Testis (tissue), 2 donors: ENCODE results near the gene HDHD3.

ENCODE experiments used
- CTCF ChIP-seq, 3 experiments: fragments of 450-650 bp in 2 of 3; fragments of 200-600 bp in 1 of 3; sonication (generic) in 1 of 3; IDR thresholded peaks; one replicate each; pipeline ENCODE4 v1.5.1; 2016 to 2019; ENCODE audit warnings: antibody characterized with exemption in 3 of 3, mild to moderate bottlenecking in 2 of 3, moderate library complexity in 1 of 3
- POLR2A ChIP-seq: fragments of 450-650 bp; IDR thresholded peaks from one replicate; pipeline ENCODE4 v1.6.1; 2017; ENCODE audit warnings: antibody characterized with exemption, mild to moderate bottlenecking, moderate library complexity

DNA sequence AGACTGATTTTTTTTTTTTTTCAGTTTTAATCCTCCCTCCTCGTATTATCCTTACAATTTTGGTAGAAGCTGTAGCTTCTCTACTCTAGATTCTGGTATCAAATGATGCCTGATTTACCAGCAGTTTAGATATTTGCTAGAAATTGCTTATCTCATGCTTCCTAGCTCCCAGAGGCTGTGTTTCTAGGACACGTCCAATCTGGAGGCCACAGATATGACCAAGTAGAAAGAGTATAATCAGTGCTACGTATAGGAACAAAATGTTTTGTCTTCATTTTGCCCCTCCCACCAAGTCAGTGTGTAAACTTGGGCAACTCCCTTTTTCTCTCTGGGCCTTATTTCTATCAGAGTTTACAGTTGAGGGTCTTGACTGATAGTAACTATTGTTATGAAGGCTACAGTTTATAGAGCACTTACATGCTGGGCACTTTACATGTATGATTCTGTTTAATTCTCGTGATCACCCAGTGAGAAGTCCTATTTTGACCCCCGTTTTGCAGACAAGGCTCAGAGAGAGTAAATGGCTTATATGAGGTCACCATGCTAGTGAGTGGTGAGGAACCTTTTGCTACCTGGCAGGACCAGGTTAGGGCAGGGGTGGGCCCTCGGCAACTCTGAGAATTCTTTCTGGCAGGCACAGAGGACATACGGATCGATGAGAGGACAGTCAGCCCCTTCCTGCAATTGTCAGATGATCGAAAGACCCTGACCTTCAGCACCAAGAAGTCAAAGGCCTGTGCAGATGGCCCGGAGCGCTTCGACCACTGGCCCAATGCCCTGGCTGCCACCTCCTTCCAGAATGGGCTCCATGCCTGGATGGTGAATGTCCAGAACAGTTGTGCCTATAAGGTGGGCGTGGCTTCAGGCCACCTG lies 7.6 kb downstream of the HDHD3 start:
- no peak for TF ChIP-seq POLR2A
- no peak for TF ChIP-seq CTCF (IDR thresholded peaks at IDR 0.05)
